Vagina (tissue), 2 donors: ENCODE data around the gene IDH2.

Experiments used
- POLR2A ChIP-seq, 2 donors: fragments of 450-650 bp; IDR thresholded peaks; one replicate each; pipeline ENCODE4 v1.6.1; 2017; ENCODE audit warnings: antibody characterized with exemption in 2 of 2, mild to moderate bottlenecking in 2 of 2, moderate library complexity in 2 of 2
- POLR2AphosphoS5 ChIP-seq, 2 donors: sonication (generic); formaldehyde crosslinking; IDR thresholded peaks; one replicate each; pipeline ENCODE4 v1.9.0; 2017; ENCODE audit warnings: antibody characterized with exemption in 2 of 2, mild to moderate bottlenecking in 2 of 2, low read depth in 1 of 2; ENCODE audit not compliant: insufficient read depth in 1 of 2
- TF ChIP-seq, protein P1 (sequence below), 3 experiments: fragments of 450-650 bp in 2 of 3; fragments of 200-600 bp in 1 of 3; sonication (generic) in 1 of 3; IDR thresholded peaks; one replicate each; pipeline ENCODE4 v1.5.1; 2017 to 2019; ENCODE audit warnings: antibody characterized with exemption in 3 of 3, mild to moderate bottlenecking in 2 of 3, moderate library complexity in 2 of 3

DNA sequence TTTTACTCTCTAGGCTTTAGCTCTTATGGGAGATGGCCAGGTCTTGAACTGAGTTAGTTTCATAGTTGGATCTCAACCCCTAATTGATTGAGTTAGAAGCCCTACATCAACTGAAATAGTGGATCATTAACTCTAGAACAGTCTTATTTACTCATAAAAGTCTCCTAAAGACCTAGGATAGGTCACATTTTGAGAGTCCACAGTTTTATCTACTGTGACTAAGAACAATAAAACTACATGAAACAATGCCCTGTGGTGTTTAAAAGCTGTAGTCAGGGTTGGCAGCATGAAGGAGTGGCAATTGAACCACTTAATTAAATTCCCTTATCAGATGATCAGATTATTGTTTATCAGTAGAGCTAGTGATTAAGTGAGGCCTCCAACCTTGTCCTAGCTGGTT, 22.2 kb upstream of the IDH2 start:
- TF ChIP-seq, protein P1, sequence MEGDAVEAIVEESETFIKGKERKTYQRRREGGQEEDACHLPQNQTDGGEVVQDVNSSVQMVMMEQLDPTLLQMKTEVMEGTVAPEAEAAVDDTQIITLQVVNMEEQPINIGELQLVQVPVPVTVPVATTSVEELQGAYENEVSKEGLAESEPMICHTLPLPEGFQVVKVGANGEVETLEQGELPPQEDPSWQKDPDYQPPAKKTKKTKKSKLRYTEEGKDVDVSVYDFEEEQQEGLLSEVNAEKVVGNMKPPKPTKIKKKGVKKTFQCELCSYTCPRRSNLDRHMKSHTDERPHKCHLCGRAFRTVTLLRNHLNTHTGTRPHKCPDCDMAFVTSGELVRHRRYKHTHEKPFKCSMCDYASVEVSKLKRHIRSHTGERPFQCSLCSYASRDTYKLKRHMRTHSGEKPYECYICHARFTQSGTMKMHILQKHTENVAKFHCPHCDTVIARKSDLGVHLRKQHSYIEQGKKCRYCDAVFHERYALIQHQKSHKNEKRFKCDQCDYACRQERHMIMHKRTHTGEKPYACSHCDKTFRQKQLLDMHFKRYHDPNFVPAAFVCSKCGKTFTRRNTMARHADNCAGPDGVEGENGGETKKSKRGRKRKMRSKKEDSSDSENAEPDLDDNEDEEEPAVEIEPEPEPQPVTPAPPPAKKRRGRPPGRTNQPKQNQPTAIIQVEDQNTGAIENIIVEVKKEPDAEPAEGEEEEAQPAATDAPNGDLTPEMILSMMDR (IDR thresholded peaks at IDR 0.05): no peak
- TF ChIP-seq POLR2AphosphoS5 (IDR thresholded peaks at IDR 0.05; ENCODE audit: insufficient read depth in 1 of 2, low read depth in 1 of 2): no peak
- no peak for TF ChIP-seq POLR2A (IDR thresholded peaks at IDR 0.05)
